ENCODE measurements around the gene FIBIN. TPM values are rescaled to one million over a fixed set of nuclear protein-coding genes. Genes with fewer than 3 reads are reported as not detected.
A peak's percentile ranks its signal among the peaks of the same experiment; 100 is the strongest.

The FIBIN gene
- total and polyA plus RNA-seq, 4 donors: 56.3 to 169 (median 75.4) TPM

DNA sequence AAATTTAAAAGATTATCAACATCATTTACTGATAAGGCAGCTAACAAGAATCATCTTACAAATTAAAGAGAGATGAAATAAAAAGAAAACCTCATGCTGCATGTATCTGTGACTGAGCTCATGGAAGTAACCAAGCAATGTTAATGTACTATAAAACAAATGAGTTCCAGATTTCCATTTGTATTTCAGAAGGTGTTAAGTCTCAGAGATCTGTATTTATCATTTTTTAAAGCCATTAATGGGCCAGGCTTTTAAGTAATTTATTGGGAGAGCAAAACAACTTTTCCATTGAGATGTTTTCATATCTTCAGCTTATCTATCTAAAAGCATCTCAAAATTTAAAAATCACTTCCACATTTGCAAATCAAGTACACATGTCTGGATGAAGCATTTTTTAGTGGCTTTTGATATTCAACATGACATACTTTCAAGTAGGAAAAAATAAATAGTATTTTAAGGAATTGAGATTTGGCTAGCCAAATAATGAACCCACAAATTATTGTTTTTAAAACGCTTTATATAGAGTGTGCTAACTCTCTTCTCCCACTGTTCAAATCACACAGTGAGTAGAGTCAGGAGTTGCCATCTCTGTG lies 28.8 kb downstream of the FIBIN start:
- intact Hi-C loops (cut with DNase I): no loop called here
- DNase-seq (no peak), ATAC-seq (ENCODE audit: low FRiP score) (no peak)
- no peaks in the 10 kb centered on the region for H3K4me1 ChIP-seq (ENCODE audit: control insufficient read depth in 1 of 2, insufficient read depth in 2 of 2, low read length in 2 of 2)
- WGBS, 2 donors: 13 to 25% methylated on average over 1 of the region's 1 CpG
- no peaks in the 10 kb centered on the region for H3K27me3 ChIP-seq (ENCODE audit: control insufficient read depth in 1 of 2, insufficient read depth in 2 of 2, low read length in 1 of 2)
- no peak overlapping the region for H3K27ac ChIP-seq (ENCODE audit: low read depth in 1 of 2, low read length in 2 of 2)
- H3K9me3 ChIP-seq (ENCODE audit: control insufficient read depth, low read length): no peaks in the 10 kb centered on the region
- H3K36me3 ChIP-seq (ENCODE audit: control insufficient read depth in 1 of 2, insufficient read depth in 2 of 2, low read length in 1 of 2): no peaks in the 10 kb centered on the region
- H3K4me3 ChIP-seq (ENCODE audit: low read length in 2 of 2): no peak overlapping the region

DNA sequence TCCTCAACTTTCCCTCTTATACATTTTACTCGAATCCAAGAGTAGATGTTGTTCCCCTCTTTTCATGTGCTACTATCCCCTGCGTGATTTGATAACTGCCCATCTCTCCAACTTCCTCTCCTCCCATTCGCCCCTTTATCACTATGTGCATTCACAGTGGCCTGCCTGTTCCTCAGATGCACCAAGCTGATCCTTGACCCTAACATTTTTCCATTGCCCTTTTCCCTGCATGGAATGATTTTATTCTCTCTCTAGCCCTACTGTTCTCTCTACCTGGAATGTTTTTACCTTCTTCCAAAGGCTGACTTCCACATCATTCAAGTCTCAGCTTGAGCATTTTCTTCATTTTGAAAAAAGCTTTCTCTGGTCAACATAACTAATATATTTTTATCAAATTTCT lies 31.0 kb downstream of the FIBIN start:
- 94 to 98% methylated on average over 3 of the region's 3 CpGs for WGBS, 2 donors
- intact Hi-C loops (cut with DNase I): no loop called here
- no peaks in the 10 kb centered on the region for H3K36me3 ChIP-seq (ENCODE audit: control insufficient read depth in 1 of 2, insufficient read depth in 2 of 2, low read length in 1 of 2)
- ATAC-seq (ENCODE audit: low FRiP score): no peak
- no peak for DNase-seq
- no peaks in the 10 kb centered on the region for H3K9me3 ChIP-seq (ENCODE audit: control insufficient read depth, low read length)
- H3K27me3 ChIP-seq (ENCODE audit: control insufficient read depth in 1 of 2, insufficient read depth in 2 of 2, low read length in 1 of 2): no peaks in the 10 kb centered on the region
- no peak overlapping the region for H3K4me3 ChIP-seq (ENCODE audit: low read length in 2 of 2)
- H3K4me1 ChIP-seq (ENCODE audit: control insufficient read depth in 1 of 2, insufficient read depth in 2 of 2, low read length in 2 of 2): no peaks in the 10 kb centered on the region
- no peak overlapping the region for H3K27ac ChIP-seq (ENCODE audit: low read depth in 1 of 2, low read length in 2 of 2)

- no peaks in the 10 kb centered on the region for H3K27me3 ChIP-seq (ENCODE audit: control insufficient read depth in 1 of 2, insufficient read depth in 2 of 2, low read length in 1 of 2)
- intact Hi-C loops (cut with DNase I): no loop called here
- no peak for ATAC-seq (ENCODE audit: low FRiP score)
These were observed 31.5 kb downstream of the FIBIN start for GRCh38 chr11:27025312-27025955.

DNA sequence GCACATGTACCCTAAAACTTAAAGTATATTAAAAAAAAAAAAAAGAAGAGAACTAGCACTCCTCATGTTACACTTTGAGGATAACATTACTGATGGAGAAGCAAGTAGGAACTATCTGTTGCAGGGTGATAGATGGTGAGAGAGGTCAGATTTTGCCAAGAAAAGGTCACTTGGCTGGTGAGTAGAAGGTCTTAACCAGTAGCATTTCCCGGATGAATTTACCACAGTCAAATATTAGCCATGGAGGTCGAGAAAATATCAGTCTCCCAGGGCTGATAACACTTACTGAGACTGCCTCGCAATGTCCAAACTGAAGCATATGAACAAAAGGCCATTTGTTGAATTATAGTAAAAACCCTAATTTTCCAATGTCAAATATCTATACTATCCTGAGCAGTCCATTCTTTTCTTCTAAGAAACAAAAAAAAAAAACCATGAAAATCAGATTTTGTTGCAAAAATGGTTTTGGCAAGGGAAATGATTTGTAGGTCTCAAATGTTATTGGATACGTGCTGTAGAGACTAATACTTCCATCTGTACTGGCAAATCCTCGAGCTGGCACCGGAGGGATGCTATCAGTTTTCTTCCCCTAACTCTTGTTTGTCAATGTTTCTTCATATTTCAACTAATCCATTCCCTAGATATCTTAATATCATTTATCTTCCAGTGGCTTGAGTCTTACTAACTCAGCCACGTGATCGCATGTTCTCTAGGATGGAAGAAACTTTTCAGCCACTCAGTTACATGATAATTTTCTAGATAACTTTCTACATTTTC lies 32.2 kb downstream of the FIBIN start:
- WGBS, 2 donors: 85 to 87% methylated on average over 8 of the region's 8 CpGs
- no peaks in the 10 kb centered on the region for H3K4me1 ChIP-seq (ENCODE audit: control insufficient read depth in 1 of 2, insufficient read depth in 2 of 2, low read length in 2 of 2)
- DNase-seq (no peak), ATAC-seq (ENCODE audit: low FRiP score) (no peak)
- no peak overlapping the region for H3K27ac ChIP-seq (ENCODE audit: low read depth in 1 of 2, low read length in 2 of 2)
- intact Hi-C loops (cut with DNase I): no loop called here
- H3K27me3 ChIP-seq (ENCODE audit: control insufficient read depth in 1 of 2, insufficient read depth in 2 of 2, low read length in 1 of 2): no peaks in the 10 kb centered on the region
- H3K9me3 ChIP-seq (ENCODE audit: control insufficient read depth, low read length): no peaks in the 10 kb centered on the region
- no peak overlapping the region for H3K4me3 ChIP-seq (ENCODE audit: low read length in 2 of 2)
- H3K36me3 ChIP-seq (ENCODE audit: control insufficient read depth in 1 of 2, insufficient read depth in 2 of 2, low read length in 1 of 2): no peaks in the 10 kb centered on the region

More at GRCh38 chr11:27025312-27025955, 31.5 kb downstream of the FIBIN start:
- no peak for DNase-seq
- Histone ChIP-seq H3K36me3 (ENCODE audit: control insufficient read depth in 1 of 2, insufficient read depth in 2 of 2, low read length in 1 of 2) (no peaks in the 10 kb centered on the region), H3K4me3 (ENCODE audit: low read length in 2 of 2) (no peak overlapping the region), H3K9me3 (ENCODE audit: control insufficient read depth, low read length) (no peaks in the 10 kb centered on the region), H3K27ac (ENCODE audit: low read depth in 1 of 2, low read length in 2 of 2) (no peak overlapping the region), H3K4me1 (ENCODE audit: control insufficient read depth in 1 of 2, insufficient read depth in 2 of 2, low read length in 2 of 2) (no peaks in the 10 kb centered on the region)
- WGBS, 2 donors: 94% methylated on average over 5 to 6 of the region's 6 CpGs

DNA sequence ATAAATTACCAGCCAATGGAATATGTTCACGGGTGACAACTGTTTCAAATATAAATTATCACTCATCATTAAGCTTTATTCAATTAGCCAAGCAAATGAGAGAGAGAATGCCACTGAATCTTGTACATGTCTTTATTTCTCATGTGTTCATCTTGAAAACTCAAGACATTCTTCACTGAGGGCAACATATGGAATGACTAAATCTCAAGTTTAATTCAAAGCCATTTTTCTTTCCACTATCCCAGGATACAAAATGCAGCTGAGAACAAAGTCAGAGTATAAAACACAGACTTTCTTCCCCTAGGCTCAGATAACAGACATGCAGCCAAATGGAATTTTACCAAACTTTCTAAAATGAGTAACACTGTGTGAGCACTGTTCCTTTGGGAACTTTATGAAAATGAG lies 34.7 kb downstream of the FIBIN start:
- H3K4me3 ChIP-seq (ENCODE audit: low read length in 2 of 2): no peak overlapping the region
- 3 to 14% methylated on average over 1 of the region's 1 CpG for WGBS, 2 donors
- H3K36me3 ChIP-seq (ENCODE audit: control insufficient read depth in 1 of 2, insufficient read depth in 2 of 2, low read length in 1 of 2): no peaks in the 10 kb centered on the region
- no peaks in the 10 kb centered on the region for H3K27me3 ChIP-seq (ENCODE audit: control insufficient read depth in 1 of 2, insufficient read depth in 2 of 2, low read length in 1 of 2)
- DNase-seq: no peak
- no peak overlapping the region for H3K27ac ChIP-seq (ENCODE audit: low read depth in 1 of 2, low read length in 2 of 2)
- no peaks in the 10 kb centered on the region for H3K9me3 ChIP-seq (ENCODE audit: control insufficient read depth, low read length)
- peak; percentile 76 for ATAC-seq (ENCODE audit: low FRiP score)
- intact Hi-C loops (cut with DNase I): no loop called here
- no peaks in the 10 kb centered on the region for H3K4me1 ChIP-seq (ENCODE audit: control insufficient read depth in 1 of 2, insufficient read depth in 2 of 2, low read length in 2 of 2)

- no peak for DNase-seq
- H3K27me3 ChIP-seq (ENCODE audit: control insufficient read depth in 1 of 2, insufficient read depth in 2 of 2, low read length in 1 of 2): no peaks in the 10 kb centered on the region
- intact Hi-C loops (cut with DNase I): no loop called here
- no peaks in the 10 kb centered on the region for H3K4me1 ChIP-seq (ENCODE audit: control insufficient read depth in 1 of 2, insufficient read depth in 2 of 2, low read length in 2 of 2)
- no peak overlapping the region for H3K4me3 ChIP-seq (ENCODE audit: low read length in 2 of 2)
- 61 to 77% methylated on average over 1 of the region's 1 CpG for WGBS, 2 donors
- no peaks in the 10 kb centered on the region for H3K9me3 ChIP-seq (ENCODE audit: control insufficient read depth, low read length)
- ATAC-seq (ENCODE audit: low FRiP score): no peak
- no peaks in the 10 kb centered on the region for H3K36me3 ChIP-seq (ENCODE audit: control insufficient read depth in 1 of 2, insufficient read depth in 2 of 2, low read length in 1 of 2)
- H3K27ac ChIP-seq (ENCODE audit: low read depth in 1 of 2, low read length in 2 of 2): no peak overlapping the region
These were observed 36.1 kb downstream of the FIBIN start for GRCh38 chr11:27029966-27030365.

DNA sequence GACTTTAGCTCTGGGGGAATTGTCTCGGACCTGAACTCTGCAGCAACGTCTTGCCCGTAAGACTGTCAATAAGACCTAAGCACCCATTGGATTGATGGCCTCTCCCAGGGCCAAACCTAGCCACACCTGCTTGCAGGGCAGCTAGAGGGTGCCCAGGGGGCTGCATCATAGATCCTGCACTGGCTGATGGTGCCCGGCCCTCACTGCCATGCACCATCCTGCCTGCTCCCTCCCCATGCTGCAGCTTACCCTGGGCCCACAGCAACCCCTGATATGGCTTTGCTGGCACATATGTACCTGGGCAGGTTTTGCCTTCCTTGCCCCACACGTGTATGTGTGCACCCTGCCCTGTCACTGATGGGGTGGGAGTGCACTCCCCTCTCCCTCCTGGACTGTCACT lies 37.8 kb downstream of the FIBIN start:
- H3K4me3 ChIP-seq (ENCODE audit: low read length in 2 of 2): no peak overlapping the region
- 86 to 92% methylated on average over 5 of the region's 5 CpGs for WGBS, 2 donors
- ATAC-seq (ENCODE audit: low FRiP score): no peak

DNA sequence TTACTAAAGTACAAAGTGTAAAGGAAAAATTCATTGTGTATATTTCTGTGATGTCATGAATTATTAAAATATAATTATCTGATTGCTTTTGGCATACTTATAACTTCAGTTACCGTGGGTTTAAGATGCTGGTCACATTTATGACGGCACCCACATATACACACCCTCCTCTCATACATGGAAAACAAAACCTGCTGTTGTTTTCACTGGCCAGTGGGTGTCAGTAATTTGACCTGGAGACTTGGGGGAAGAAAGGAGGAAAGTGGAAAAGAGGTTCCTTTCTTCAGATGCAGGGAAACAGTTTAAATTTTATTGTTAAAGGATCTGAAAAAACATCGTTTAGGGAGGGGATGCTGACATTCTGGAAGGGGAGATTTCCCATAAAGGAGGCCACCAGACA lies 46.0 kb downstream of the FIBIN start:
- peak overlapping the region in 1 of 2 donors; percentile 4 for H3K27ac ChIP-seq (ENCODE audit: low read depth in 1 of 2, low read length in 2 of 2)
- no peaks in the 10 kb centered on the region for H3K27me3 ChIP-seq (ENCODE audit: control insufficient read depth in 1 of 2, insufficient read depth in 2 of 2, low read length in 1 of 2)
- 38 to 40% methylated on average over 3 of the region's 3 CpGs for WGBS, 2 donors
- H3K4me1 ChIP-seq (ENCODE audit: control insufficient read depth in 1 of 2, insufficient read depth in 2 of 2, low read length in 2 of 2): peaks cover 0 to 5% of the 10 kb centered on the region in 2 donors
- no peak for ATAC-seq (ENCODE audit: low FRiP score)
- no peak for DNase-seq
- intact Hi-C loops (cut with DNase I): no loop called here
- no peak overlapping the region for H3K4me3 ChIP-seq (ENCODE audit: low read length in 2 of 2)
- H3K36me3 ChIP-seq (ENCODE audit: control insufficient read depth in 1 of 2, insufficient read depth in 2 of 2, low read length in 1 of 2): no peaks in the 10 kb centered on the region
- no peaks in the 10 kb centered on the region for H3K9me3 ChIP-seq (ENCODE audit: control insufficient read depth, low read length)

More for the DNA sequence above, 37.8 kb downstream of the FIBIN start:
- H3K36me3 ChIP-seq (ENCODE audit: control insufficient read depth in 1 of 2, insufficient read depth in 2 of 2, low read length in 1 of 2): no peaks in the 10 kb centered on the region
- no peaks in the 10 kb centered on the region for H3K27me3 ChIP-seq (ENCODE audit: control insufficient read depth in 1 of 2, insufficient read depth in 2 of 2, low read length in 1 of 2)
- H3K27ac ChIP-seq (ENCODE audit: low read depth in 1 of 2, low read length in 2 of 2): no peak overlapping the region
- intact Hi-C loops (cut with DNase I): no loop called here
- H3K9me3 ChIP-seq (ENCODE audit: control insufficient read depth, low read length): no peaks in the 10 kb centered on the region
- no peak for DNase-seq
- H3K4me1 ChIP-seq (ENCODE audit: control insufficient read depth in 1 of 2, insufficient read depth in 2 of 2, low read length in 2 of 2): no peaks in the 10 kb centered on the region
